Activated T-helper 17 cell treated with anti-CD3 and anti-CD28 coated beads, Interleukin-2, amount 50 U/mL, for 72 hours (primary cell): ENCODE data around the gene CCDC148. TPM values are rescaled to one million over a fixed set of nuclear protein-coding genes. Genes with fewer than 3 reads are reported as not detected.
"Not testable (repeated sequence)": the region's sequence is repeated elsewhere in the genome, so short reads cannot be mapped to it uniquely, and the experiment has no call there.

Experiments
- ATAC-seq: fragments of 150-1000 bp; cut with Tn5 transposase; replicated peaks from 2 replicates; pipeline ENCODE4 v1.10.0; 2021; ENCODE audit warnings: mild to moderate bottlenecking, moderate library complexity
- H3K27ac Mint-ChIP-seq: one replicate; pipeline ENCODE4 v1.8.0; 2022; ENCODE audit warnings: mixed read lengths
- H3K27me3 Mint-ChIP-seq: one replicate; pipeline ENCODE4 v1.8.0; 2022; ENCODE audit warnings: mixed read lengths
- H3K36me3 Mint-ChIP-seq: one replicate; pipeline ENCODE4 v1.8.0; 2022; ENCODE audit warnings: low read depth, mild to moderate bottlenecking, mixed read lengths
- H3K4me1 Mint-ChIP-seq: one replicate; pipeline ENCODE4 v1.8.0; 2022; ENCODE audit warnings: mixed read lengths
- H3K4me3 Mint-ChIP-seq: one replicate; pipeline ENCODE4 v1.8.0; 2022; ENCODE audit warnings: mild to moderate bottlenecking, mixed read lengths
- H3K9me3 Mint-ChIP-seq: one replicate; pipeline ENCODE4 v1.8.0; 2022; ENCODE audit warnings: mixed read lengths
- total RNA-seq, 2 donors: library from RNA; stranded (reverse); gene quantifications; one replicate each; pipeline ENCODE4 v1.2.3, GENCODE V29; 2022

Gene CCDC148
- total RNA-seq, 2 donors from 2014 or later: 0.82 to 0.93 TPM

DNA sequence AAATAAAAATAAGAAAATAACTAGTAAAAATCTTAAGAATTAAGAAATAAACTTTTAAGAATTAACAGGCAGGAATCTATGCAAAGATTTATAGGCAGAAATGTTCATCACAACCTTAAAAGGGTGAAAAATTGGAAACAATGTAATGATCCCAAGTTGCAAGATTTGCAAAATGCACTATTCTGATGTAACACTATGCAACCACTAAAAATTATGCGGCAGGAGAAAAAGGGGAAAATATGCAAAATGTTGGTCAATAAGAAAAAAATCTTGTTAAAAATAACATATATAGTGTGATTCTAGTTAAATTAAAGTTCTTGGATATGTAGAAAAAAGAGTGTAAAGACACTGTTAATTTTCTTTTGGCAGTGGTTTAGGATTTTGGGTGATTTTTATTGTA, 222.1 kb downstream of the CCDC148 start:
- no peaks in the 10 kb centered on the region for H3K9me3 Mint-ChIP-seq
- H3K36me3 Mint-ChIP-seq: no peaks in the 10 kb centered on the region
- no peak for ATAC-seq
- no peak overlapping the region for H3K27ac Mint-ChIP-seq
- no peaks in the 10 kb centered on the region for H3K4me1 Mint-ChIP-seq
- H3K27me3 Mint-ChIP-seq: no peaks in the 10 kb centered on the region
- H3K4me3 Mint-ChIP-seq: no peak overlapping the region

- Mint-ChIP-seq H3K4me1 (no peaks in the 10 kb centered on the region), H3K36me3 (no peaks in the 10 kb centered on the region), H3K27ac (no peak overlapping the region), H3K4me3 (no peak overlapping the region), H3K27me3 (no peaks in the 10 kb centered on the region), H3K9me3 (no peaks in the 10 kb centered on the region)
- ATAC-seq: no peak
Observed at GRCh38 chr2:158232476-158232875, 224.1 kb downstream of the CCDC148 start.

DNA sequence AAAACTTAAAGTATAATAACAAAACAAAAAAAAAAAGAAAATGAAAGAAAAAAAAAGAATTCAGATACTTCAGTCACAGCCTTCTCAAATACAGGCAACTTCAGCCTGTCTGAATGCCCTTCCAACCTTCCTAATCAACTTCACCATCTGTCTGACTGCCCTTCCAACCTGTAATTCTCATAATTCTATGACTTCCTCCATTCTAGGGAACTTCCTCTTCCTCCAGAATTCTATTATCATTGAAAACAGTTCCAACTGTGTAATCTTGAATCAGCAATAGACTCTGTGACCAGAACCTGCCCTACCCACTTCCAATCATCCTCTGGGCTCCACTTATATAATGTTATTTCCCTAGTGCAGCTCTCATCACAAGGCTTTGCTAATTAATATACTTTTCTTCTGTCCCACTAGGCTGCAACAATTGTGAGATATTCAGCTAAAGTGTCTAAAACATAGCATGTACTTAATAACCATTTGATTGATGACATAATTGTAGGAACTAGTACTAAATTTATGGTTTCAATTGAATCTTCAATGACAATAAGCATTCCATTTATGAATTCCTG, 227.5 kb downstream of the CCDC148 start:
- H3K27me3 Mint-ChIP-seq: no peaks in the 10 kb centered on the region
- ATAC-seq: no peak
- no peaks in the 10 kb centered on the region for H3K36me3 Mint-ChIP-seq
- no peaks in the 10 kb centered on the region for H3K9me3 Mint-ChIP-seq
- H3K4me1 Mint-ChIP-seq: no peaks in the 10 kb centered on the region
- no peak overlapping the region for H3K4me3 Mint-ChIP-seq
- no peak overlapping the region for H3K27ac Mint-ChIP-seq

- H3K9me3 Mint-ChIP-seq, ATAC-seq, H3K4me1 Mint-ChIP-seq, H3K4me3 Mint-ChIP-seq, H3K36me3 Mint-ChIP-seq, H3K27ac Mint-ChIP-seq: not testable (repeated sequence)
- H3K27me3 Mint-ChIP-seq: peaks cover 14% of the 10 kb centered on the region
Observed at GRCh38 chr2:158223066-158223465, 233.5 kb downstream of the CCDC148 start.

- H3K27ac Mint-ChIP-seq: no peak overlapping the region
- H3K9me3 Mint-ChIP-seq: no peaks in the 10 kb centered on the region
- no peaks in the 10 kb centered on the region for H3K36me3 Mint-ChIP-seq
- H3K4me1 Mint-ChIP-seq: no peaks in the 10 kb centered on the region
- ATAC-seq: no peak
- peaks cover 16% of the 10 kb centered on the region for H3K27me3 Mint-ChIP-seq
- no peak overlapping the region for H3K4me3 Mint-ChIP-seq
Observed at GRCh38 chr2:158221063-158222020, 235.2 kb downstream of the CCDC148 start.

GRCh38 chr2:158217593-158217992, 239.0 kb downstream of the CCDC148 start:
- peaks cover 16% of the 10 kb centered on the region for H3K27me3 Mint-ChIP-seq
- no peaks in the 10 kb centered on the region for H3K4me1 Mint-ChIP-seq
- no peak overlapping the region for H3K4me3 Mint-ChIP-seq
- no peaks in the 10 kb centered on the region for H3K9me3 Mint-ChIP-seq
- H3K27ac Mint-ChIP-seq: no peak overlapping the region
- no peaks in the 10 kb centered on the region for H3K36me3 Mint-ChIP-seq
- ATAC-seq: no peak

- H3K9me3 Mint-ChIP-seq: no peaks in the 10 kb centered on the region
- no peak for ATAC-seq
- H3K27me3 Mint-ChIP-seq: peaks cover 3% of the 10 kb centered on the region
- no peak overlapping the region for H3K4me3 Mint-ChIP-seq
- no peak overlapping the region for H3K27ac Mint-ChIP-seq
- no peaks in the 10 kb centered on the region for H3K4me1 Mint-ChIP-seq
- H3K36me3 Mint-ChIP-seq: no peaks in the 10 kb centered on the region
Observed at GRCh38 chr2:158214431-158214830, 242.1 kb downstream of the CCDC148 start.

DNA sequence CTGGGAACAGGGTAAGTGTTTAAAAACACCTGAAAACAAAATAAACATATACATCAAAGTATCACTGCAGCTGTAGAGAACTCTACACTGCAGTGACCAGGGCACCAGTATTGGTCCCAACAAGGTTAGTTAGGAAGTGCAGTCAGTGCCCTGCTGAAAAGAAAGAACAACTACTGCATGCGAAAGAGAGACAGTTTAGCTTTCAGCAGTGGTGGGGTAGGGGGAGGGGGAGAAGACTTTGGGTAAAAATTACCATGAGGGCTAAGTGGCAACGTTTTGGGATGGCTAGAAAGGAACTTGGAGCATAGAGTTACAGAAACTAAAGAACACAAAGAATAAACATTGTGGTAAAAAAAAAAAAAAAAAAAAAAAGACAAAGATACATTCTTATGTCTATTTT, 242.8 kb downstream of the CCDC148 start:
- no peaks in the 10 kb centered on the region for H3K36me3 Mint-ChIP-seq
- no peak overlapping the region for H3K27ac Mint-ChIP-seq
- H3K27me3 Mint-ChIP-seq: peaks cover 3% of the 10 kb centered on the region
- H3K4me3 Mint-ChIP-seq: no peak overlapping the region
- no peak for ATAC-seq
- no peaks in the 10 kb centered on the region for H3K9me3 Mint-ChIP-seq
- H3K4me1 Mint-ChIP-seq: no peaks in the 10 kb centered on the region

DNA sequence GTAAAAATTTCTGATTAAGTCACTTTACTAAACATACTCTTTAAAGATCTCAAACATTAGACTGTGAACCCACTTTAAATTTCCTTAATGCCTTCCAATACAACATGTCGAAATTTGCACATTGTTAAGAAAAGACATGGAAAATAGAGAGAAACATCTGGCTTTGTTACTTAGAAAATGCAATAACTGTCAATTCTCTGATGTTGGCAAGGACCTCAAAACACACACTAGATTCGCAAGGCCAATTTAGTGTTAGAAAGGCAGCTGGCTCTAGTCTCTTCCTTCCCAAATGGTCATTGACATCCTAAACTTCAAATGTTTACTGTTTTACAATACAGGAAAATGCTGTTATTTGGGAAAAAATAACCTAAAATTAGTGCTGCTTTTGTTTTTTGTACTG, 244.3 kb downstream of the CCDC148 start:
- Mint-ChIP-seq H3K36me3 (no peaks in the 10 kb centered on the region), H3K4me3 (no peak overlapping the region), H3K4me1 (no peaks in the 10 kb centered on the region), H3K9me3 (no peaks in the 10 kb centered on the region), H3K27me3 (peaks cover 3% of the 10 kb centered on the region), H3K27ac (no peak overlapping the region)
- ATAC-seq: no peak

GRCh38 chr2:158211502-158211901, 245.1 kb downstream of the CCDC148 start:
- Mint-ChIP-seq H3K4me1 (no peaks in the 10 kb centered on the region), H3K4me3 (no peak overlapping the region), H3K27me3 (no peaks in the 10 kb centered on the region), H3K9me3 (no peaks in the 10 kb centered on the region), H3K36me3 (no peaks in the 10 kb centered on the region), H3K27ac (no peak overlapping the region)
- peak; percentile 29 for ATAC-seq

- no peak overlapping the region for H3K4me3 Mint-ChIP-seq
- no peak for ATAC-seq
- H3K27ac Mint-ChIP-seq: no peak overlapping the region
- no peaks in the 10 kb centered on the region for H3K36me3 Mint-ChIP-seq
- H3K9me3 Mint-ChIP-seq: no peaks in the 10 kb centered on the region
- no peaks in the 10 kb centered on the region for H3K27me3 Mint-ChIP-seq
- no peaks in the 10 kb centered on the region for H3K4me1 Mint-ChIP-seq
Observed at GRCh38 chr2:158207354-158207753, 249.2 kb downstream of the CCDC148 start.

DNA sequence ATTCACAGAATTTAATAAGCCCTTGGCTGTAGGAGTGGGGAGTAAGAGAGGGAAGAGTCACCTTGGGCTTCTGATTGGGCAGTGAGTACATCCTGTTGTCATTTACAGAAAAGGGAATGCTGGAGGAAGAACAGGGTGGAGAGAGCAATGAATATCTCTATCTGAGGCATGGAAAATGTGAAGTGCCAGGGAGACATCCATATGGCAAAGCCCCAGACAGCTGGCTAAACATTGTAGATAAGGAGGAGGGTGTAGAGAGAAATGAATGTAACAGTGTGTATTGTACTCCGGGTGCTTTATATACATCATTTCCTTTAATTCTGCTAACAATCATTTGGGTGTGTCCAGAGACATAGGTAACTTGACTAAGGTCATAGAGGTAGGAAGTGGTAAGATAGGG, 251.3 kb downstream of the CCDC148 start:
- H3K36me3 Mint-ChIP-seq: no peaks in the 10 kb centered on the region
- no peak for ATAC-seq

GRCh38 chr2:158204741-158205165, 251.8 kb downstream of the CCDC148 start:
- peak; percentile 40 for ATAC-seq
- no peaks in the 10 kb centered on the region for H3K4me1 Mint-ChIP-seq
- no peaks in the 10 kb centered on the region for H3K9me3 Mint-ChIP-seq
- H3K4me3 Mint-ChIP-seq: no peak overlapping the region
- H3K27ac Mint-ChIP-seq: no peak overlapping the region
- peaks cover 3% of the 10 kb centered on the region for H3K27me3 Mint-ChIP-seq
- no peaks in the 10 kb centered on the region for H3K36me3 Mint-ChIP-seq

More for the DNA sequence above, 251.3 kb downstream of the CCDC148 start:
- H3K27ac Mint-ChIP-seq: no peak overlapping the region
- H3K9me3 Mint-ChIP-seq: no peaks in the 10 kb centered on the region
- H3K4me1 Mint-ChIP-seq: no peaks in the 10 kb centered on the region
- H3K4me3 Mint-ChIP-seq: no peak overlapping the region
- peaks cover 3% of the 10 kb centered on the region for H3K27me3 Mint-ChIP-seq

DNA sequence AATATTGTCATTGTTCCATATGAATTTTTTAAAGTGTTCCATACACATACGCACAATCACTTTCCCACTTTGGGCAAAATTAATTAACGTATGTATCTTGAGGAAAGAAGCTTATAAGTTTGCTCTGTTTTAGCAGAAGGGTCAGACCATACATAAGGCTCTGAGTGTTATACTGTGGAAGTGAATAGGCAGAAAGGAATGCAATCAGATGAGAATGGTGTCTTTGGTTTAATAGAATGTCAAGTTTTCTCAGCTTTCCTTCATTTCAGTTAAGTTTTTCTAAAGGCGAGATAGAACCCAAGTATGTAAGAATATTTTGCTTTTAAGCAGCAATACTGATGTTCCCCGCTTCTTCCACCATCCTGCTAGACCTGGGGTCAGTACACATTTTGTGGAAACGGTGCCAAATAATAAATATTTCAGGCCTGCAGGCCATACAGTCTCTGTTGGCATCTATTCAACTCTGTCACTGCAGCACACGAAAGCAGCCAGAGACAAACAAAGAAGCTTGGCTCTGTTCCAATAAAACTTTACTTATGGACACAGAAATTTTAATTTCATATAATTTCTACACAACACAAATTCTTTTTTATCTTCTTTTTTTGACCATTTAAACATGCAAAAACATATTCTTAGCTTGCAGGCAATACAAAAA, 254.3 kb downstream of the CCDC148 start:
- Mint-ChIP-seq H3K36me3 (no peaks in the 10 kb centered on the region), H3K27ac (no peak overlapping the region), H3K4me3 (no peak overlapping the region)

More for the DNA sequence above, 254.3 kb downstream of the CCDC148 start:
- peaks cover 3% of the 10 kb centered on the region for H3K9me3 Mint-ChIP-seq
- no peaks in the 10 kb centered on the region for H3K4me1 Mint-ChIP-seq
- no peak for ATAC-seq
- peaks cover 9% of the 10 kb centered on the region for H3K27me3 Mint-ChIP-seq
